Parathyroid adenoma (tissue), 2 donors: Measurements from ENCODE around the gene PIP5KL1.
A peak's percentile ranks its signal among the peaks of the same experiment; 100 is the strongest.

Experiments used
- H2AFZ ChIP-seq: fragments of 300-600 bp; sonication (generic); one replicate; pipeline ENCODE4 v1.7.0; 2017; ENCODE audit warnings: antibody characterized with exemption, mild to moderate bottlenecking
- H3K27ac ChIP-seq: fragments of 300-600 bp; sonication (generic); one replicate; pipeline ENCODE4 v1.7.0; 2017
- H3K27me3 ChIP-seq: fragments of 300-600 bp; sonication (generic); one replicate; pipeline ENCODE4 v1.7.0; 2017; ENCODE audit warnings: low read length; ENCODE audit not compliant: control insufficient read depth, insufficient read depth
- H3K36me3 ChIP-seq: fragments of 300-600 bp; sonication (generic); one replicate; pipeline ENCODE4 v1.7.0; 2017; ENCODE audit warnings: low read length; ENCODE audit not compliant: control insufficient read depth, insufficient read depth
- H3K4me1 ChIP-seq: fragments of 300-600 bp; sonication (generic); one replicate; pipeline ENCODE4 v1.7.0; 2017; ENCODE audit warnings: control low read depth
- H3K4me2 ChIP-seq: fragments of 300-600 bp; sonication (generic); one replicate; pipeline ENCODE4 v1.7.0; 2017; ENCODE audit warnings: low read length
- H3K4me3 ChIP-seq: fragments of 300-600 bp; sonication (generic); one replicate; pipeline ENCODE4 v1.7.0; 2017; ENCODE audit warnings: low read depth, low read length
- H3K79me2 ChIP-seq: fragments of 300-600 bp; sonication (generic); one replicate; pipeline ENCODE4 v1.7.0; 2017; ENCODE audit warnings: control low read depth
- H3K9ac ChIP-seq: fragments of 300-600 bp; sonication (generic); one replicate; pipeline ENCODE4 v1.7.0; 2017; ENCODE audit warnings: mild to moderate bottlenecking
- H3K9me3 ChIP-seq: fragments of 300-600 bp; sonication (generic); one replicate; pipeline ENCODE4 v1.7.0; 2017; ENCODE audit warnings: low read length; ENCODE audit not compliant: control insufficient read depth
- CTCF ChIP-seq: fragments of 300-600 bp; sonication (generic); IDR thresholded peaks from one replicate; pipeline ENCODE4 v1.7.0; 2017; ENCODE audit warnings: antibody characterized with exemption, mild to moderate bottlenecking
- donor health status: primary hyperparathyroidism.

The PIP5KL1 gene

DNA sequence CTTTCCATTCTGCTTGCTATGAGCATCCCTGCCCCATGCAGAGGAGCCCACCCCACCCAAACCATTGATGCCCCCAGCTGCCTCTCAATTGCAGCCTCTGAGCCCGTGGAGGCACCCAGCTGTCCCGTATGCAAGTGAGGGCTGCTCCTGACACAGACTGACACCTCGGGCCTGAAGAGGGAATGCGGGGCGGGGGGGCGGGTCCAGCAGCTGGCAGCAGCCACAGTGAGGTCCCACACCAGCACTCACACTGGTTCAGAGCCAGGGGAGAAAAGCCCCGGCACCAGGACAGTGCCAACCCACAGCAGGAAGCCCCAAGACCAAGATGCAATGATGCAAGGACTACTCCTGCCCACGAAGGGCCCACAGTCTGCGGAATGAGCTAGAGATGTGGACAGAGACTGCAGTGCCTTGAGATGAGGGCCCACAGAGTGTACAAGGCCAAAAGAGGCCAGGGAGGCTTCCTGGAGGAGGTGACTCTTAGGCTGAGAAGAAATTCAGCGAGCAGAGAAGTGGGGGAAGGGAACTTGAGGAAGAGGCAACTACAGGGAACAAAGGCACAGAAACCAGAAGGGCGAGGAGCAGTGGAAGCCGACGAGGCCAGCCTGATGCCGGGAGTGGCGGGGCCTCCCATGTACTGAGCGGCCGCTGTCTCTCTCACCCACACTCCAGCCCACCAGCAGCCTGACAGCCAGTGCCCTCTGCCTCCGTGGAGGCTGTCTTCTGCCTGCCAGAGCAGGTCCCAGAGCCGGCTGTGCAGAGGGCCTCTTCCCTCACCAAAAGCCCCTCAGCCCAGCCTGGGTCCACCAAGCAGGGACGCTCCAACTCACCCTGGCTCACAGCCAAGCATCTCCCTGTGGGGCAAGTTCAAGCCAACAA is 41.0 kb upstream of the PIP5KL1 start:
- no peak for TF ChIP-seq CTCF
- Histone ChIP-seq H3K9me3 (no peaks in the 10 kb centered on the region), H3K4me2 (no peak overlapping the region), H3K4me1 (peaks cover 37% of the 10 kb centered on the region), H3K27ac (no peak overlapping the region), H2AFZ (no peak overlapping the region), H3K4me3 (no peak overlapping the region), H3K9ac (no peak overlapping the region), H3K79me2 (peaks cover 11% of the 10 kb centered on the region), H3K36me3 (no peaks in the 10 kb centered on the region), H3K27me3 (no peaks in the 10 kb centered on the region)

DNA sequence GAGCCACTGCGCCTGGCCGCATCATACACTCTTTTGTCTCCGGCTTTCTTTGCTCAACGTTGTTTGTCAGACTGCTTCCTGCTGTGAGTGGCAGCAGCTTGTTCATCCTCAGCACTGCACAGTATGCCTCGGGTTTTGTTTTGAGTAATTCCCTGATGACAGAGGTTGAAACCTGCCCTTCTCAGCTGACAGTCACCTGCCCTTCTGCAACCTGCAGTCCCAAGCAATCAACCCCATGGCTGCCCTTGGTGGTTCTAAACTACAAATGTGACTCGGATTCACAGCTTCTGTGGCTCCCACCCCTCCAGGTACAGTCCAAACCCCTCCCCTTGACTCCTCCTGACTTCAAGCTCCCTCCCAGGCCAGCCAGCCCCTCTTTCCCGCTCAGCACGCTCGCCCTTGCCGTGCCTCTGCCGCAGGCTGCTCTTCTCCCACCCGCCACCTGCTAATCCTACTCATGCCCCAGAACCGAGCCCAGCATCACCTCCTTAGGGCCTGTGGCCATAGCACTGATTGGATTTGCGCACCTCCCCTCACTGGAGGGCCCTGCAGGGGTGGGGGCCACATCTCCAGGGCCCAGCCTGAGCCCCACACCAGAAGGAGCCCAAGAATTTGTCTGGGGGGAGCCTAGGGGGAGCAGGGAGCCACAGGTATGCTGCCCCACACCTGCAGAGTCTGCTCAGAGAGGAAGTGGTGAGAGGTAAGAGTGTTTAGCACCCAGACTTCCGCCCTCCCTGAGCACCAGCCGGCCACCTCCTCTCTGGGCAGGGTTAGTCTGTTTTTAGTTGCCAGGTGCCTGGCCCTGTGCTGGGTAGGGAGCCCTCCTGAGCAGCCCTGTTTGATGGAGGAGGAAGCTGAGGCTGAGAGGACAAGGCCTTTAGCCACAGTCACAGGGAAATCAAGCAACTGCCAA is 40.1 kb upstream of the PIP5KL1 start:
- H3K4me3 ChIP-seq, result no peak overlapping the region
- H3K79me2 ChIP-seq, result peaks cover 9% of the 10 kb centered on the region
- no peak overlapping the region for H3K4me2 ChIP-seq
- no peaks in the 10 kb centered on the region for H3K36me3 ChIP-seq
- H3K9ac ChIP-seq, result no peak overlapping the region
- H2AFZ ChIP-seq, result no peak overlapping the region
- no peak for TF ChIP-seq CTCF
- peaks cover 39% of the 10 kb centered on the region for H3K4me1 ChIP-seq
- H3K9me3 ChIP-seq, result no peaks in the 10 kb centered on the region
- H3K27me3 ChIP-seq, result no peaks in the 10 kb centered on the region
- H3K27ac ChIP-seq, result peak overlapping the region; percentile 67

- peaks cover 12% of the 10 kb centered on the region for H3K79me2 ChIP-seq
- no peaks in the 10 kb centered on the region for H3K9me3 ChIP-seq
- peak overlapping the region; percentile 67 for H3K27ac ChIP-seq
- H3K9ac ChIP-seq, result no peak overlapping the region
- H3K4me2 ChIP-seq, result peak overlapping the region; percentile 43
- no peak overlapping the region for H3K4me3 ChIP-seq
- H3K36me3 ChIP-seq, result no peaks in the 10 kb centered on the region
- H3K27me3 ChIP-seq, result no peaks in the 10 kb centered on the region
- no peak for TF ChIP-seq CTCF
- H3K4me1 ChIP-seq, result peaks cover 45% of the 10 kb centered on the region
- no peak overlapping the region for H2AFZ ChIP-seq
These were observed 38.3 kb upstream of the PIP5KL1 start for GRCh38 chr9:127968700-127969383.

DNA sequence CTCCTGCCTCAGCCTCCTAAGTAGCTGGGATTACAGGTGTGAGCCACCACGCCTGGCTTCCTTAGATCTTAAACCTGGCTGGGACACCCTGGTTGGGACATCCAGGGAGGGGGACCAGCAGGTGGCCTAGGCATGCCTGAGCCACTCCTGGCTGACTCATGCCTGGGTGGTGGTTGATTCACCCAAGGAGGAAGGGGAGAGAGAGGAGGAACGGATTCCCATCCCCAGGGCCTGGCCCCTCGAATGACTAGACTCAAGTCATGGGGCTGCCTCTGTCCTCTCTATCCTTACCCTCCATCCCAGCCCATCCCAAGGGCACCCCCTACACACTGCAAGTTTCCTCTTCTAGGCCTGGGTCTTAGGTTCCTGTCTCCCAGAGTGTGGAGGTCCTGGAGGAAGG is 37.5 kb upstream of the PIP5KL1 start:
- H2AFZ ChIP-seq, result no peak overlapping the region
- H3K27me3 ChIP-seq, result no peaks in the 10 kb centered on the region
- peaks cover 37% of the 10 kb centered on the region for H3K4me1 ChIP-seq
- no peak for TF ChIP-seq CTCF
- H3K27ac ChIP-seq, result no peak overlapping the region
- H3K4me2 ChIP-seq, result no peak overlapping the region
- peaks cover 12% of the 10 kb centered on the region for H3K79me2 ChIP-seq
- no peak overlapping the region for H3K4me3 ChIP-seq
- H3K9me3 ChIP-seq, result no peaks in the 10 kb centered on the region
- H3K9ac ChIP-seq, result no peak overlapping the region
- H3K36me3 ChIP-seq, result no peaks in the 10 kb centered on the region
